Measurements from ENCODE around the gene C1orf50. TPM values are rescaled to one million over a fixed set of nuclear protein-coding genes. Genes with fewer than 3 reads are reported as not detected.

C1orf50 gene
- total and polyA plus RNA-seq, 3 experiments from 2014 or later = 3.5 to 8.7 (median 5.4) TPM

DNA sequence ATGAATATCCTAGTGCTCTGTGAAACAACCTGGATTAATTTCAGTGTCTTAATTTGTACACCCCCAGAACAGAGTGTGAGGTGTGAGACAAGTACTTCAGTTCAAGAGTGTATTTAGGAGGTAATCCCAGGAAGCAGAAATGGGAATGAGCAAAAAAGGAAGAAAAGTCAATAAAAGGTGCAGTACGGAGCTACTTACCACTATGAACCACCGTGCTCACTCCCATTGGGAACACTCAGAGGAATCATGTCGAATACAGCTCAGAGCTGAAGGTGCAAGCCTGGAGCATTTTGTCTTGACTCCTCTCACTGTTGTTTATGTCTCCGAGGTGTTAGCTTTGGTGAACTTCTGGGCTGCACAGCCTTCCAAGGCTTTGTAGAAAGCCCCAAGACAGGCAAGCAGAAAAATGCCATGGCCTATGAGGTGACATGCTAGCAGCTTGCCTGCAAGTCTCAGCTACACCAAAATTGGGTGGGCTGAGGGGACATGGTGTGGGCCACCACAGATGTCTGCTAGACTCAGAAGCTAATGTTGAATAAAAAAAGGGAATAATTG is 57.5 kb downstream of the C1orf50 start:
- Histone ChIP-seq H3K9me3 (ENCODE audit: low read length) (no peaks in the 10 kb centered on the region), H3K27me3 (ENCODE audit: insufficient read depth, low read length, poor library complexity, severe bottlenecking) (no peaks in the 10 kb centered on the region), H3K27ac (ENCODE audit: low read depth, low read length) (peak overlapping the region; percentile 68), H3K36me3 (ENCODE audit: insufficient read depth, low read length) (no peaks in the 10 kb centered on the region), H3K4me3 (ENCODE audit: low read length) (no peak overlapping the region), H3K4me1 (ENCODE audit: insufficient read depth, low read length) (no peaks in the 10 kb centered on the region)
- ChIA-PET CTCF (interaction anchor here (0.7 kb wide), 1 partner anchor 496 kb away, joined by 3 read pairs; no protein-coding TSS in a partner anchor), POLR2A (no interaction called here)
- Mint-ChIP-seq H3K4me3 (no peak overlapping the region), H3K9me3 (no peaks in the 10 kb centered on the region), H3K27ac (peak overlapping the region in 1 of 8 donors; percentile 74), H3K36me3 (peaks cover 0 to 3% (median 0%) of the 10 kb centered on the region in 3 donors), H3K4me1 (peaks cover 0 to 4% (median 0%) of the 10 kb centered on the region in 3 donors), H3K27me3 (no peaks in the 10 kb centered on the region)
- DNase-seq = no peak

DNA sequence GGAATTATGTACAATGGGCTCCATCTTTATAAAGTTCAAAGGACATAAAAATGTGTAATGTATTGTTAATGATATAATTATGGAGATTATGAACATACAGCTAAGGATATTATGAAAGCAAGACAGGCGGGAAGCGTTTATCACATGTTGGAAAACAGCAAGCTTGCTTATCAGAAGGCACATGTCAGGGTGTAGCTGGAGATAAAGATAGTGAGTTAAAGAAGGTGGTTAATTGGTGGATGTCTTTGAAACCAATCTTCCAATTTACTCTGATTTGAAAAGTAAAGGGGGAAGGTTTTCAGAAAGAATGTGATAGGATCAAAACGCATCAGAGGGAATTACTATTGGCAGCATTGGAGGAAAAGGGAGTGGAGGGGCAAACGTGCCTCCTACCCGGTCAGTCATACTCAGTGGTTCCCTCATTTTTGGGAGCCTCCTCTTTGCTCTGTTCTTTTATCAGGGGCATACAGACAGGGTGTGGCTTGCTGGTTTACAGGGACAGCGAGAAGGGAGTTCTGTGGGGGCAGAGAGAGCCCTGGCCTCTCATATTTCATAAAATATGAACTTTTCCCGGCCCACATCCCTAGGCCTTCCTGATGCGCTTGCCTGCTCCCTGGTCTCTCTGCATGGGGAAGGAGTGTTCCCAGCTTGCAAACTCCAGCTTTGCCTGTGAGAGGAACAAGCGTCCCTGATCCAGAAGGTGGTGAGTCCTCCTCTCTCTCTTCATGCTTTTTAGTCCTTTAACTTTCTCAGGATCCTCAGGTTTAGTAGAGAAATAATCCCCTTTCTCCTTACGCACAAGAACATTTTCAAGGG is 58.2 kb downstream of the C1orf50 start:
- Mint-ChIP-seq H3K27ac (peak overlapping the region in 2 of 8 donors; percentile 14 to 74), H3K4me3 (no peak overlapping the region), H3K9me3 (no peaks in the 10 kb centered on the region), H3K27me3 (no peaks in the 10 kb centered on the region), H3K4me1 (no peaks in the 10 kb centered on the region), H3K36me3 (peaks cover 0 to 3% (median 1%) of the 10 kb centered on the region in 3 donors)
- no peaks in the 10 kb centered on the region for H3K9me3 ChIP-seq (ENCODE audit: low read length)
- no peaks in the 10 kb centered on the region for H3K36me3 ChIP-seq (ENCODE audit: insufficient read depth, low read length)
- H3K4me1 ChIP-seq (ENCODE audit: insufficient read depth, low read length) = no peaks in the 10 kb centered on the region
- peak overlapping the region; percentile 68 for H3K27ac ChIP-seq (ENCODE audit: low read depth, low read length)
- H3K27me3 ChIP-seq (ENCODE audit: insufficient read depth, low read length, poor library complexity, severe bottlenecking) = no peaks in the 10 kb centered on the region
- ChIA-PET CTCF (no interaction called here), POLR2A (no interaction called here)
- DNase-seq = no peak
- no peak overlapping the region for H3K4me3 ChIP-seq (ENCODE audit: low read length)

Other genes starting within 250 kb of the C1orf50 start
- 100 to 1,000 TPM in 1 of 2 experiments, 10 to 100 TPM in 1; 95.9 to 117 TPM for gene PPIH, start 108.8 kb upstream of the C1orf50 start, total RNA-seq
- 82.0 TPM for gene PPIH, start 108.8 kb upstream of the C1orf50 start, polyA plus RNA-seq
- 1,000 to 10,000 TPM; 1,366 to 1,379 TPM for gene YBX1, start 84.8 kb upstream of the C1orf50 start, total RNA-seq
- 99.0 TPM for gene YBX1, start 84.8 kb upstream of the C1orf50 start, polyA plus RNA-seq
- gene CLDN19, start 27.0 kb upstream of the C1orf50 start, total RNA-seq = not detected
- not detected for gene CLDN19, start 27.0 kb upstream of the C1orf50 start, polyA plus RNA-seq
- 10 to 100 TPM; 35.6 to 38.5 TPM for gene P3H1, start 221 bp upstream of the C1orf50 start, total RNA-seq
- 11.1 TPM for gene P3H1, start 221 bp upstream of the C1orf50 start, polyA plus RNA-seq
- gene TMEM269, start 17.7 kb downstream of the C1orf50 start, total RNA-seq = under 1 TPM; 0.16 to 0.20 TPM
- not detected for gene TMEM269, start 17.7 kb downstream of the C1orf50 start, polyA plus RNA-seq
- gene ERMAP, start 49.9 kb downstream of the C1orf50 start, total RNA-seq = 1 to 10 TPM; 3.5 to 3.6 TPM
- gene ERMAP, start 49.9 kb downstream of the C1orf50 start, polyA plus RNA-seq = 3.1 TPM
- 10 to 100 TPM; 12.6 to 16.4 TPM for gene SVBP, start 50.1 kb downstream of the C1orf50 start, total RNA-seq
- 38.4 TPM for gene SVBP, start 50.1 kb downstream of the C1orf50 start, polyA plus RNA-seq
- gene ZNF691, start 79.4 kb downstream of the C1orf50 start, total RNA-seq = 10 to 100 TPM; 10.8 TPM
- 9.5 TPM for gene ZNF691, start 79.4 kb downstream of the C1orf50 start, polyA plus RNA-seq
- gene SLC2A1, start 191.6 kb downstream of the C1orf50 start, total RNA-seq = 100 to 1,000 TPM; 103 to 108 TPM
- 42.6 TPM for gene SLC2A1, start 191.6 kb downstream of the C1orf50 start, polyA plus RNA-seq

Data from CD8-positive, alpha-beta memory T cell (primary cell).